HL-60 (cell line): ENCODE measurements around the gene ALPI.
"Not testable (repeated sequence)": the region's sequence is repeated elsewhere in the genome, so short reads cannot be mapped to it uniquely, and the experiment has no call there.

Experiments used
- CTCF ChIP-seq: IDR thresholded peaks from one replicate; pipeline ENCODE4 v1.5.1; 2011; ENCODE audit warnings: low read length, control low read depth, inconsistent platforms; ENCODE audit not compliant: insufficient read depth
- GABPA ChIP-seq: IDR thresholded peaks from 2 replicates; pipeline ENCODE4 v1.6.1; 2012; ENCODE audit warnings: low read depth
- POLR2AphosphoS5 ChIP-seq: IDR thresholded peaks from 2 replicates; pipeline ENCODE4 v1.6.1; 2012; ENCODE audit warnings: low read depth
- REST ChIP-seq: IDR thresholded peaks from 2 replicates; pipeline ENCODE4 v1.6.1; 2012; ENCODE audit warnings: low read depth; ENCODE audit not compliant: insufficient replicate concordance
- SPI1 ChIP-seq: IDR thresholded peaks from 2 replicates; pipeline ENCODE4 v1.6.1; 2012; ENCODE audit warnings: low read depth, mild to moderate bottlenecking, borderline replicate concordance

GRCh38 chr2:232423407-232423806, 32.5 kb upstream of the ALPI start:
- not testable (repeated sequence) for TF ChIP-seq CTCF, REST, POLR2AphosphoS5, GABPA, SPI1
